HG03066 (cell line): ENCODE results near the gene DHX15.

Experiments used
- ATAC-seq: cut with Tn5 transposase; IDR thresholded peaks from one replicate; pipeline ENCODE4 v1.9.1; 2021; ENCODE audit warnings: low read depth; ENCODE audit not compliant: unreplicated experiment

DHX15 gene

DNA sequence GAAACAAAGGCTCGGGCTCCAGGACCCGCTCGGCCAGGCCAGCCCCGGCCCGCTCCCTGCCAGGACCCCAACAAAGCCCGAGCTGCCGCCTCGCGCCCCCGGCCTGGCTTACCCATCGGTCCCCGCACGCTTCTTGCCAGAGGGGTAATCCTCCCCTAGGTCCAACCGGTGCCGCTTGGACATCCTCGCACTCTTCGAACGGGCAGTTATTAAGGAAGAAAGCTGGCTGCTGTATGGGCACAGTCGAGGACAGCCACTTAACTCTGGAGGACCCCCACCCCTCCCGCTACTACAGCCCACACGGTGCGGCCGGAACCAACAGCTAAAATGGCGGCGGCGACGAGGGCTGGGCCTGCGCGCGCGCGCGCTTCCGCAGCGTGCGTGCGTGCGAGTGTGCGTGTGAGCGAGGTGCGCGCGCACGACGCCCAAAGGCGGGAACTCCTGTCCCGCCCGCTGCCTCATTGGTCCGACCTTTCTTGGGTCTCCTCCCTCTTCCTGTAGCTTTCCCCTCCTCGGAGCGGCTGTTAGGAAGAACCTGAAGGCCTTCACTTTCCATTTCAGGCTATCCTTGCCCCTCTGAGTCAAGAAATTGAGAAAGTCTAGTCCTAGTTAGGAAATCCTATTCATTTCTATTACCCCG, at the start of gene DHX15:
DHX15 (minus strand) TSS at position 344 of the 640 bp plus-strand sequence; CDS start at position 183, 161 bp downstream.
- ATAC-seq = peak; percentile 78

DNA sequence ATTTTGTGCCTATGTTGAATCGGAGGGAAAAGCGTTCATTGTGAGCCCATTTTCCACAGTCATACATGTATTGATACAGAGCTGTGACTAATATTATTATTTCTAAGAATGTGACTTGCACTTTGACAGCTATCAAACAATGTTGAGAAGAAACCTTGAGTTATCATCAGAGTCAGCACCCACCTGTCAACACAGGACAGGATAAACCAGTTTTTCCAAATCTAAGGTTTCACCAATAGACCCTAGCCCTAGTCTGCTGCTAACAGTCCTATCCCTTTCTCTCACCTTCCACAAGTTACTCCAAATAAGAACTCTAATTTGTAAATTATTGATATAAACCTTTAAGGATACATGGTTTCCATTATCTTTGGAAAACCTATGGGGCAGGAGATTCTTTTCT, 47.7 kb upstream of the DHX15 start:
- no peak for ATAC-seq

DNA sequence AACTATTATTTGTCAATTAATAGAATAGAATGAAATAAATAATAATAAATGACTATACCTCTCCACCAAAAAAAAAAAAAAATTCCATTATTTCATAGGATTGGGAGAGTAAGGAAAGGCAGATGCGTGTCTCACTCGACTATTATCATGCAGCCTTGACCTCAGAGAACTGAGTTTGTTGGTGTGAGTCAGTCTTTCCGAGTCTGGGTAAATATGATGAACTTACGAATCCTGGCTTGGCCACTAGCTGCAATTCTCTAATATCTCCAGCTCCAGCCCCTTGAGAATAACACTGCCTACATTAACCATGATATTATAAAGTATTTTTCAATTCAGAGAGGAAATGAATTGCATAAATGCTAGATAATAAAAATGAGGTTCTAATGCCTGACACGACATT, 46.6 kb upstream of the DHX15 start:
- ATAC-seq = no peak

DNA sequence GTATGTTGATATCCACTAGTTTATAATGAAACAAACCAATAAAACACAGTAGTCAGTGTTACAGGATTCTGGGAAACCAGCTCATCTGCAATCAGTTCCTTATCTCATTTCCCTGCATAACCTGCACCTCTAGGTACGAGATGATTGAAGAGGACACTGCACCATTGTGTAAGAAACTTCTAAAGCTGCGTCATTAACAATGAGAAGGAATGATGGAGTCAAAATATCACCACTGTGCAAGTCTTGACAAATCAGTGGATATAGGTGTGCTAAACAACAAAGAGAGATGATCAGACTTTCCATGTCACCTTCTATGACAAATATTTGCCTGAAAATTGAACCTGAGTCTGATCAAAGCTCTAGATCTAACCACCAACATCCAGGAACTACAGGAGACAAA, 40.7 kb upstream of the DHX15 start:
- no peak for ATAC-seq

DNA sequence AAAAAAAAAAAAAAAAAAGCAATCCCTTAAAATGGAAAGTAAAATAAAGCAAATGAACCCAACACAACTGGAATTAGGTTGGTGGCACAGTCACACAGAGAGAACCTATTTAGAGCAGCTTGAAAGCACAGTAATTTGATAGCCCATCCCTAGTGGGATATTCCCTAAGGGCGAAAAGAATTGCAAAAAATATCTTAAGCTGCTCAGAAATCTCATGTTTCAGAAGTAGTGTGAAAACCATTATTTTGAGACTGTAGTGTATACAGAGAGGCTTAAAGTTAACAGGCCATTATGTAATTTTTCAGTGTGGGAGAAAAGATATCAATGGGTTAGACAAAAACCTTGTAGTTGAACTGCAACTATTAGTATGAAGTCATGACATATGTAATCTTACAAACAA, 40.0 kb upstream of the DHX15 start:
- ATAC-seq = no peak

DNA sequence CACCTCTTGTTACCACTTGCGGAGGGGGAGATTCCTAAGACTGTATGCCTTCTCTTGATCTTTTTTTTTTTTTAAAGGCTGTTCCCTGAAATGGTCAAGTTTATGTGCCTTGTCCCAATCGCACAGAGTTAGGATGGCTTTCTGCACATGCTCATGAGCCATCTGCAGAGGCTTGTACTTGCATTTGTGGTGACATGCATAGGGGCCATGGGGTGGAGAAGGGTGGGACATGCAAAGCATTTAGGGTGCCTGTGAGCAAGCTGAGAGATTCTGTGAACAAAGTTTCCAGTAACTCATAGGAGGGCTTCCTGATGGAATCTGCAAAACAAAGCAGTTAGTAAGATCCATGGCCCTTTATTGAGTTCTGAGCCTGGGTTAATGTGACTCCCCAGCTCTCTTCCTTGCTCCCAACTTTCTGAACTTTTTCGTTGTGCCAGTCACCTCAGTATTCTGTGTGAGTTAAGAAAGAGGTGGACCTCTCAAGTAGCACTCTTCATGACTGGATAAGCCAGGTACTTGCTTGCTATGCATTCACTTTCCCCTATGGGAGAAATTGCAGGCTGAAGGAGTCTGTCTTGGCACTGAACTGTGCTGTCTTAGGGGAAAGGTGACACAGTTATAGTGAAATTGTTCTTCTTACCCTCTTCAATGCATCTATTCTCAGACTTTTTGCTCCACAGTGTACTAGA, 37.9 kb upstream of the DHX15 start:
- no peak for ATAC-seq

DNA sequence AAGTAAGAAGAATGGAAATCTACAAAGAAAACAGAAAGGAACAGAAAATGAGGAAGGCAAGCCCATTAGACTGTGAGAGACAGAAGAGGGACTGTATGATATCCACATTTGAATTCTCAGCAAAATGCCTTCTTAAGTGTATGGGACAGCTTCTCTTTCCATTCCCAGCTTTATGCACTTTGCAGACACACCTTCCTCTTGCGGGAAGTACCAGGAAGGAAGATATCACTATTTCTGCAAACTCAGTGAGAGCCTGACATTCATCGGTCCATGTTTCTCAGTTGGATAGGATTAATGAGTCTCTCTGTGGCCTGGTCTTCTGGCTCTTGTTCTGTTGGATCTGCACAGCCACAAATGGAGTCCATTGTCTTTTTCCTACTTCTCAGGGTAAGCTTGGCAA, 31.6 kb upstream of the DHX15 start:
- ATAC-seq = no peak

DNA sequence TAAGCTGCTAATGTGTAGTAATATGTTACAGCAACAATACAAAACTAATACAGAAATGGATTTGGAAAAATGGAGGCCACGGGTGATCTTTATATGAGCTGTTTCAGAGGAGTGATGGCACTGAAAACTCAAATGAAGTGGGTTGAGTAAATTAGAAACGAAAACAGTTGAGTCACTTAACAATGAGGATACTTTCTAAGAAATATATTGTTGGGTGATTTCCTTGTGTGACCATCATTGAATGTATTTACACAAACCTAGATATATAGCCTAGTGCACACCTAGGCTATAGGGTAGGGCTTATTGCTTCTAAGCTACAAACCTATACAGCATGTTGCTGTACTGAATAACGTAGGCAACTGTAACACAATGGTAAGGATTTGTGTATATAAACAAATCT, 30.5 kb upstream of the DHX15 start:
- no peak for ATAC-seq

DNA sequence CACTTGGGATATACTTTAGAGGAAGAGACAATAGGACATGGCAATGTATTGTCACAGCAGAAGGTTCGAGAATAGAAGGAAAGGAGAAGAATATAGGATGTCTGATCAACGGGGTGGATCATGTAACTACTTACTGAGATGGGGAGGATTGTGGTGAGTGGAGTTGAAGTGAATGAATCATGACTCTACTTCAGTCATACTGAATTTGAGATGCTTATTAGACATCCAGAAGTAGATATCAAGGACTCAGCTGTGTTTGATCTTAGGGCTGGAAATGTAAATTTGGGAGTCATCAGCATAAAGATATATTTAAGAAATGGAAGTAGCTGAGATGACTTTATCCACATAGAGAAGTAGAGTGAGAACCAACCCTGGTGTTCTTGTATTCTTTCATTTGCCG, 29.1 kb upstream of the DHX15 start:
- no peak for ATAC-seq

DNA sequence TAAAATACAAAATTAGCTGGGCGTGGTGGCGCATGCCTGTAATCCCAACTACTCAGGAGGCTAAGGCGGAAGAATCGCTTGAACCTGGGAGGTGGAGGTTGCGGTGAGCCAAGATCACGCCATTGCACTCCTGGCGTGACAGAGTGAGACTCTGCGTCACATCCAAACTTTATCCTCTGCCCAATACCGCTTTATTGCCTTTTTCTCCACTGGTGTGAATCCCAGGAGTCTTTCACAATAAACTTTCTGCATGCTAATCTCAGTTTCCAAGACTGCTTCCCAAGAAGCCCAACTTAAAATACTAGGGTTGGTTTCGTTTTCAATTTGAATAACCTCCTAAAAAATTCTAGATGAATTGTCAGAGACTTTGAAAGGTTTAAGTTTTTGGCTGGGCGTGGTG, 27.2 kb upstream of the DHX15 start:
- no peak for ATAC-seq

DNA sequence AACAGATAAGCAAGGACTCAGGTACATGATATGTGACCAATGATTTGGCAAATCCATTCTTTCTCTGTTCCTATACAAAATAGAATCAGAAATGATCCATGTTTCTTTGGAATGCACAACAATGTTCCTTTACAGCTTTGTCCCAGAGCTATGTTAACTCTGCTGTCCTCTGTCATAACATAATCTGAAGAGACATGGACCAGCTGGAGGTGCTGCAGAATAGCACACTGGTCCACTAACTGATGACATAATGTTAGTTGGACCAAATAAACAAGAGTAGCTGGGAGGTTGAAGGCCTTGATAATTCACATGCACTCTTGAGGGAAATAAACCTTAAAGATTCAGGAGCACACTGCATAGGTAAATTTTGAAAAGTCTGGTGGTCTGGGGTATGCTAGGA, 23.0 kb upstream of the DHX15 start:
- ATAC-seq = no peak

DNA sequence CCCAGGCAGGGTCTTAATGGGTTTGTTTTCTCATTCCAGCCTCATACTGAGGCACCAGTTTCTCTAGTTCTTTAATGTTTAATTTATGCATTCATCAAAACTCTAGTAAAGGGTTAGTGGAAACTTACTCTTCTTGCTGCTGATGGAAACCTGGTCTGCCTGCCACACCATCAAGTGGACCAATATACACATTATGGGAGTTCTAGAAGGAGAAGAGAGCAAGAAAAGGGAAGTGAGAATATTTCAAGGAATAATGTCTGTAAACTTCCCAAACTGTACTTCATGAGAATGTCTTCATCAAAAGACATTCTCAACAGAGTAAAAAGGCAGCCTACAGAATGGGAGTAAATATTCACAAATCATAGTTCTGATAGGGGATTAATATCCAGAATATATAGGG, 20.9 kb upstream of the DHX15 start:
- no peak for ATAC-seq

DNA sequence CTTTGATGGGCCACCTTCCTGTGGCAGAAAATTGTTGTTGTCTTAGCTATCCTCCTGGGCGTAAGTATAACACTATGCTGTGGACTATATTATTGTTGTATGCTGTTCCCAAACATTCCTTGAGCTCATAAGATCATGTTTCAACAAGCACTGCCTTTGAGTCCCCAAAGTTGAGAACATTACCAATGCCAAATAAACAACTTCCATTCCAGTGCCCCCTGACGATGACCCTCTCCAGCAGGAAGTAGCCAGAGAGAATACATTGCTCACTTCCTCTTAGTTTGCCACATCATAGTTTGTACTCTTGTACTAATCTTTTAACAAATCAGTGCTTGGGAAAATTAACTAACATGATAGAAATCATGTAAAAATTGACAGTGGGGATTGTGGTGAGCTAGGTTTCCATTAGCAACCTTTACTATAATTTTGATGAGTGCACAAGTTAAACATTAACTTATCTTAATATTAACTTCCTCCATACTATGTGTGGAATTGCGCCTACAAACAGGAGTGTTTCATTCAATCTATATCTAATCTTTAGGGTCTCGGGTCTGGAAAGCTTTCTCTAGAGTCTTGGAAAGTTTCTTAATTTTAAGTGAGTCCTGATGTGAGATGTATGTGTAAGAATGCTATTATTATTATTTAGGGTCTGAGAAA, 20.3 kb upstream of the DHX15 start:
- no peak for ATAC-seq

DNA sequence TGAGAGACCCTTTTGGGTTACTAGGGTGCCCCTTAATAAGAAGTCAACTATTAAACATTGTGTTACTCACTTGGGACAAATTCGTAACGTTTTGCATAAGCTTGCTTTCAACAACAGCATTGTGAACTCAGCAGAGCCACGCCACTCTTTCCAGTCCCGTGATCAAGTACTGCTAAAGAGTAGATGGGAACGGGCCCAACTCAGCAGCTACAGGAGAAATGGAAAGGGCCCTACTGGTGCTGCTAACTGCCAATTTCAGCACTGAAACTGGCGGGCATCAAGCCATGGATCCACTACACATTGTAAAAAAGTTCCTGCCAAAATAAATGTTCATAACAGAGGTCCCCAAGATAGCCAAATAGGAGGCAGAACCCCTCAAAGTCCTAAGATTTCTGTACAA, 19.0 kb upstream of the DHX15 start:
- ATAC-seq = no peak

DNA sequence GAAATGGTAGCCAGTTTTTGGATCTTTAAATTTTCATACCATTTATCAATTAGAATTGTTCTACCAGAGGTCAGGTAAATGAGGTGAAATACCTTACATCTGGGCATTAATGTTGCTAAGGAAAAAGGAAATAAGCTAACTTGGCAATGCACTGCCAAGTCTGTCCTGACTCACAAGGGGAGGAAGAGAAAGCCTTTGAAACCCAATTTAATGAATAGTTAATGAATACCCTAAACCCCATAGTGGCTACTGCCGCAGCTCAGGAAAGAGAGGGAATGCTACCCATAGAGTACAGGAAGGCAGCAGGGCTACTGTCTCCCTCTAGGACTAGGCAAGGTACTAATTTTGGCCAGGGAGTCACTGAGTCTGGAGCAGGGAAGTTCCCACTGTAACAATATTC, 16.8 kb upstream of the DHX15 start:
- ATAC-seq = no peak

DNA sequence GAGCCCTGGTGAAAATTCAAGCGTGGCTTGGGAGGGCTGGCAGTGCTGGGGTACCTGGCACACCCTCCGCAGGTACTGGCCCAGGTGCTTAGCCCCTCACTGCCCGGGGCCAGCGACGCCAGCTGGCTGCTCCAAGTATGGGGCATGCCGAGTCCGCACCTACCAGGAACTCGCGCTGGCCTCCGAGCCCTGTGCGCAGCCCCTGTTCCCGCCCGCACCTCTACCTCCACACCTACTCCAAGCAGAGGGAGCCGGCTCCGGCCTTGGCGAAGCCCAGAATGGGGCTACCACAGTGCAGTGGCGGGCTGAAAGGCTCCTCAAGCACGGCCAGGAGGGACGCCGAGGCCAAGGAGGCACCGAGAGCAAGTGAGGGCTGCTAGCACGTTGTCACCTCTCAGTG, 14.9 kb upstream of the DHX15 start:
- ATAC-seq = no peak

DNA sequence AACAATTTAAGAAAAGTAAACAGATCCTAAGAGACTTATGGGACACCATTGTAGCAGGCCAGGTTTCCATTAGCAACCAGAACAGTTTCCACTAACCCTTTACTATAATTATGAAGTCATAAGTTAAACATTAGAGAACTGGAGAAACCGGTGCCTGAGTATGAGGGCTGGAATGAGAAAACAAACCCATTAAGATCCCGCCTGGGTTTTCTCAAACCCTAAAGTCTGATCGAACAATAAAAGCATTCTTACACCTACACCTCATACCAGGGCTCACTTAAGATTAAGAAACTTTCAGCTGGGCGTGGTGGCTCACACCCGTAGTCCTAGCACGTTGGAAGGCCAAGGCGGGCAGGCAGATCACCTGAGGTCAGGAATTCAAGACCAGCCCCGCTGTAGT, 13.7 kb upstream of the DHX15 start:
- no peak for ATAC-seq

DNA sequence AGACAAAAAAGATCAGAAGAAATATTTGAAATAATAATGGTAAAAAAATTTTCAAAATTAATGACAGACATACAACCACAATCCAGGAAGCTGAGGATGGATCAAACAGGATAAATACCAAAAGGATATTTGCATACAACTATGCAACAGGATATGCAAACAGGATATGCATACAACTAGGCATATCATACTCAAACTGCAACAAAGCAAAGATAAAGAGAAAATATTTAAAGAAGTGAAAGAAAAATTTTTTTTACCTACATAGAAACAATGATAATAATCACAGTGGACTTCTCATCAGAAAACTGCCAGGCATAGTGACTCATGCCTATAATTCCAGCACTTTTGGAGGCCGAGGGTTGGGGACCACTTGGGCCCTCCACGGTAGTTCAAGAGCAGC, 11.3 kb upstream of the DHX15 start:
- no peak for ATAC-seq

DNA sequence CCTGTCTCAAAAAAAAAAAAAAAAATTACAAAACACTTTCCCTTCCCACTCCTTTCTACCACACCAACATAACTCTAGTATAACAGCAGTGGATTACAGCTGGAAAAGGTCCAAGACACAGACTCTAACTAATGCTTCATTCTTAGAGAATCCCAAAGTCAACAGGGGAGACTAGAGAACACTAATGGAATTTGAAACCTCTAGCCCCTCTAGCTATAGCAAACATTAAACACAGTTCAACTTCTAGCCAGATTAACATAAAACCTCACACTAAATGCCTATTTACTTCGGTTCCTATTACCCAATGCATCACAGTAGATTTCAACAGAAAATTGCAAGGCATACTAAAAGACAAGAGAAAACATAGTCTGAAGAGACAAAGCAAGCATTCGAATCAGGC, 10.5 kb upstream of the DHX15 start:
- ATAC-seq = no peak

DNA sequence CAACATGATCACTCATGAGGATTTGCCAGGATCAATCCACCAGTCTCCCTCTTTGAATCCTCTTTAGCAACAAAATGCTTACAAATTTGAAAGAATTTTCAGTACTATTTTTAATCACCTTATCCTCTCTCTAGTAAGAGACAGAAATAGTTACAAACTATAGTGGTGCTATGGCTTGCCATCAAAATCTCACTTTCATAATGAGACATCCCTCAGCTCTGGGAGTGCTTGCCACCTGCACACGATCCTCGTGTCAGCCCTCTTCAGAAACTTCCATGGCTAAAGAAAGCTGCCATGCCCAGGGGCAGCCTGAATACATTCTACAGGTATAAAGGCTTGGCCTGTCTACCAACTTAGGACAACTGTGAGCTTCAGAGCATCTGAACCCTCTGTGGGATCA, 5.1 kb upstream of the DHX15 start:
- peak; percentile 45 for ATAC-seq

DNA sequence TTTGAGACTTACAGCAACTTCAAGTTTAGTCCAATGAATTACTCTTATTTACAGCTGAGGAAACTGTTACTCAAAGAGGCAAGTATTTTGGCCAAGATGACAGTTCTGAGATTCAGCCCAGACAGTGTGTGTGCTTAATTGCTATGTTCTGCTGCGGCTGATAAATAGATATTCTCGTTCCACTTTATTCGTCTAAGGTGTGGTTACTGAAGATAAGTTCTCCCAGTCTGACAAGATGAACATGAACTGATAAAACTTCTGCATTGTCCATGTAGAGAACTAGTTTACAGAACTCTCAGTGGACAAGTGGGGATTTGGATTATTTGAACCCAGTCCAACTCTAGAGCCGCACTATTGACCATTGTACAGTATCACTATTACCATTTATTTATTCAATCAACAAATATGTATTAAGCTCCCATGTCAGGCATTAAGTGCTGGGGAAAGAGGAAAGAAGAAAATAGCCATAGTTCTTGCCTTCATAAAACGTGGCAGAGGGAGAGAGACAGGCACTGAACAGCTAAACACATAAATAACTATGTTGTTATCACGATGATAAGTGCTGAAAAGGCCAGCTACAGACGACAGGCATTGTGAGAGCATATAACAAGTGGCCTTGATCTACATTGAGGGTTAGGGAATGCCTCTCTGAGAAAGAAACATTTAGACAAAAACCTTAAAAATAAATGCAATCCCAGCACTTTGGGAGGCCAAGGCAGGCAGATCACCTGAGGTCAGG, 4.0 kb upstream of the DHX15 start:
- ATAC-seq = no peak
